Mesothelial cell of epicardium (in vitro differentiated cells): Measurements from ENCODE around the gene DISC1. TPM values are rescaled to one million over a fixed set of nuclear protein-coding genes. Genes with fewer than 3 reads are reported as not detected.

Source experiments
- DNase-seq, 2 experiments: peaks; one replicate each; pipeline ENCODE4 v3.0.0; 2021; ENCODE audit warnings: low spot score in 2 of 2; ENCODE audit not compliant: unreplicated experiment in 2 of 2
- H3K27ac Mint-ChIP-seq: 2 replicates; pipeline ENCODE4 v1.8.0; 2021; ENCODE audit warnings: mixed read lengths
- H3K27me3 Mint-ChIP-seq: 2 replicates; pipeline ENCODE4 v1.8.0; 2021; ENCODE audit warnings: low read depth, mixed read lengths
- H3K36me3 Mint-ChIP-seq: 2 replicates; pipeline ENCODE4 v1.8.0; 2021; ENCODE audit warnings: mixed read lengths
- H3K4me1 Mint-ChIP-seq: 2 replicates; pipeline ENCODE4 v1.8.0; 2021; ENCODE audit warnings: mixed read lengths
- H3K4me3 Mint-ChIP-seq: 2 replicates; pipeline ENCODE4 v1.8.0; 2021; ENCODE audit warnings: mild to moderate bottlenecking, moderate library complexity, mixed read lengths
- H3K9me3 Mint-ChIP-seq: 2 replicates; pipeline ENCODE4 v1.8.0; 2021; ENCODE audit warnings: mixed read lengths
- CTCF ChIP-seq: fragments of 200-600 bp; sonication (generic); IDR thresholded peaks from one replicate; pipeline ENCODE4 v1.5.0; 2021; ENCODE audit warnings: antibody characterized with exemption; ENCODE audit not compliant: unreplicated experiment
- total RNA-seq: library from RNA; stranded (reverse); gene quantifications from 3 replicates; pipeline ENCODE4 v1.2.1, GENCODE V29; 2021

The DISC1 gene
- total RNA-seq, 1 donor from 2014 or later = 9.1 TPM

GRCh38 chr1:231601824-231602672, 24.5 kb upstream of the DISC1 start:
- Mint-ChIP-seq H3K9me3 (no peaks in the 10 kb centered on the region), H3K4me1 (peaks cover 25% of the 10 kb centered on the region), H3K4me3 (no peak overlapping the region), H3K27ac (no peak overlapping the region), H3K27me3 (no peaks in the 10 kb centered on the region), H3K36me3 (no peaks in the 10 kb centered on the region)
- no peak for DNase-seq
- TF ChIP-seq CTCF = no peak

- H3K4me1 Mint-ChIP-seq = peaks cover 25% of the 10 kb centered on the region
- H3K36me3 Mint-ChIP-seq = no peaks in the 10 kb centered on the region
- H3K27me3 Mint-ChIP-seq = peaks cover under 1% of the 10 kb centered on the region
- peaks cover 2% of the 10 kb centered on the region for H3K9me3 Mint-ChIP-seq
- TF ChIP-seq CTCF = no peak
- H3K4me3 Mint-ChIP-seq = no peak overlapping the region
- DNase-seq = no peak
- H3K27ac Mint-ChIP-seq = no peak overlapping the region
Observed at GRCh38 chr1:231602673-231602984, 24.0 kb upstream of the DISC1 start.

- H3K9me3 Mint-ChIP-seq = peaks cover 9% of the 10 kb centered on the region
- TF ChIP-seq CTCF = peak; percentile 82
- H3K36me3 Mint-ChIP-seq = peaks cover 2% of the 10 kb centered on the region
- peaks cover 3% of the 10 kb centered on the region for H3K27me3 Mint-ChIP-seq
- DNase-seq = no peak
- peak overlapping the region; percentile 58 for H3K4me3 Mint-ChIP-seq
- H3K27ac Mint-ChIP-seq = peak overlapping the region; percentile 3
- peaks cover 25% of the 10 kb centered on the region for H3K4me1 Mint-ChIP-seq
Observed at GRCh38 chr1:231603598-231604275, 22.9 kb upstream of the DISC1 start.

- TF ChIP-seq CTCF = peak; percentile 1
- H3K27ac Mint-ChIP-seq = no peak overlapping the region
- H3K36me3 Mint-ChIP-seq = peaks cover 2% of the 10 kb centered on the region
- no peak overlapping the region for H3K4me3 Mint-ChIP-seq
- DNase-seq = no peak
- H3K27me3 Mint-ChIP-seq = peaks cover 3% of the 10 kb centered on the region
- peaks cover 25% of the 10 kb centered on the region for H3K4me1 Mint-ChIP-seq
- H3K9me3 Mint-ChIP-seq = peaks cover 9% of the 10 kb centered on the region
Observed at GRCh38 chr1:231604276-231604621, 22.3 kb upstream of the DISC1 start.

- Mint-ChIP-seq H3K4me1 (peaks cover 20% of the 10 kb centered on the region), H3K9me3 (peaks cover 9% of the 10 kb centered on the region), H3K36me3 (peaks cover 4% of the 10 kb centered on the region), H3K27me3 (peaks cover 9% of the 10 kb centered on the region), H3K27ac (no peak overlapping the region), H3K4me3 (no peak overlapping the region)
- TF ChIP-seq CTCF = no peak
- no peak for DNase-seq
Observed at GRCh38 chr1:231605149-231606100, 21.2 kb upstream of the DISC1 start.
